BLaER1 treated with 17β-estradiol and CSF1 and Interleukin-3, amounts not matched to agents 10 nM and 100 nM (cell line): ENCODE data around the gene IL20.

ENCODE experiments used
- H3K27ac ChIP-seq, 11 experiments: shearing (Covaris generic); formaldehyde crosslinking; 2 replicates each; pipeline ENCODE4 v1.8.1; 2022
- H3K27me3 ChIP-seq, 11 experiments: shearing (Covaris generic); formaldehyde crosslinking; 2 replicates each; pipeline ENCODE4 v1.8.1; 2022
- H3K36me3 ChIP-seq, 11 experiments: shearing (Covaris generic); formaldehyde crosslinking; 2 replicates each; pipeline ENCODE4 v1.8.1; 2022
- H3K4me1 ChIP-seq, 10 experiments: shearing (Covaris generic); formaldehyde crosslinking; 2 replicates each; pipeline ENCODE4 v1.8.1; 2022
- H3K4me2 ChIP-seq, 11 experiments: shearing (Covaris generic); formaldehyde crosslinking; 2 replicates each; pipeline ENCODE4 v1.8.1; 2022
- H3K4me3 ChIP-seq, 10 experiments: shearing (Covaris generic); formaldehyde crosslinking; 2 replicates each; pipeline ENCODE4 v1.8.1; 2022
- H3K9ac ChIP-seq, 11 experiments: shearing (Covaris generic); formaldehyde crosslinking; 2 replicates each; pipeline ENCODE4 v1.8.1; 2022
- H3K9me3 ChIP-seq, 11 experiments: shearing (Covaris generic); formaldehyde crosslinking; replicated peaks in 1 of 11; 2 replicates each; pipeline ENCODE4 v1.8.1; 2022
- H4K20me1 ChIP-seq, 11 experiments: shearing (Covaris generic); formaldehyde crosslinking; 2 replicates each; pipeline ENCODE4 v1.8.1; 2022
- Cebpa-rat ChIP-seq, 11 experiments: shearing (Covaris generic); IDR thresholded peaks; 2 replicates each; pipeline ENCODE4 v1.8.1; 2022

The IL20 gene

DNA sequence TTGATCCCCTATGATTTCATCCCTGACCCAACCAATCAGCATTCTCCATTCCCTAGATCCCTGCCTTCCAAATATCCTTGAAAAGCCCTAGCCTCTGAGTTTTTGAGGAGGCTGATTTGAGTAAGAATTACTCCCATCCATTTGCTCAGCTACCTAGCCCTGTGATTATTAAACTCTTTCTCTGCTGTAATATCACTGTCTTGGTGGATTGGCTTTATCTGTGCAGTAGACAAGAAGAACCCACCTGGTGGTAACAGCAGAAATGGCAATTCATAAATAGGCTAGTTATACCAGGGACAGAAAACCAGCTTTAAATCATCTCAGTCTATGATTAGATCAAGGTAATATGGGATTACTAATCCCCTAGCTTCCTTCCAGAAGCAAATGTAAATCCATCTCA is 13.0 kb downstream of the IL20 start:
- Histone ChIP-seq H3K9me3 (peaks cover 35 to 60% (median 53%) of the 10 kb centered on the region in 11 experiments), H4K20me1 (no peaks in the 10 kb centered on the region), H3K27me3 (no peaks in the 10 kb centered on the region), H3K9ac (no peak overlapping the region), H3K4me2 (no peak overlapping the region), H3K4me3 (no peak overlapping the region), H3K27ac (no peak overlapping the region), H3K4me1 (no peaks in the 10 kb centered on the region), H3K36me3 (0 out of 22 replicates have a peak, but pooled peaks cover 0 to 3% (median 0%) of the 10 kb centered on the region in 11 experiments)
- no peak for TF ChIP-seq Cebpa-rat (IDR thresholded peaks at IDR 0.05)

DNA sequence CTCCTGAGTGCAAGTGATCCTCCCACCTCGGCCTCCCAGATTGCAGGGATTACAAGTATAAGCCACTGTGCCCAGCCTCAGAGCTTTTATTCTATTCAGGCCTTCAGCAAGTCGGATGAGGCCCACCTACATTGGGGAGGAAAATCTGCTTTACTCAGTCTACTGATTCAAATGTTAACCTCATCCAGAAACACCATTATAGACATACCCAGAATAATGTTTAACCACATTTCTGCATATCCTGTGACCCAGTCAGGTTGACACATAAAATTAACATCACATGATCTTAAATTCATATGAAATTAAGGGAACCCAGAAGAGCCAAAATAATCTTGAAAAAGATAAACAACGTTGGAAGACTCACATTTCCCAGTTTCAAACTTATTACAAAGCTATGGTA is 14.9 kb downstream of the IL20 start:
- Histone ChIP-seq H3K4me2 (no peak overlapping the region), H4K20me1 (no peaks in the 10 kb centered on the region), H3K36me3 (0 out of 22 replicates have a peak, but pooled peaks cover 0 to 3% (median 0%) of the 10 kb centered on the region in 11 experiments), H3K27me3 (no peaks in the 10 kb centered on the region), H3K9me3 (peaks cover 34 to 53% (median 47%) of the 10 kb centered on the region in 11 experiments), H3K4me1 (no peaks in the 10 kb centered on the region), H3K4me3 (no peak overlapping the region), H3K27ac (no peak overlapping the region), H3K9ac (no peak overlapping the region)
- no peak for TF ChIP-seq Cebpa-rat (IDR thresholded peaks at IDR 0.05)

DNA sequence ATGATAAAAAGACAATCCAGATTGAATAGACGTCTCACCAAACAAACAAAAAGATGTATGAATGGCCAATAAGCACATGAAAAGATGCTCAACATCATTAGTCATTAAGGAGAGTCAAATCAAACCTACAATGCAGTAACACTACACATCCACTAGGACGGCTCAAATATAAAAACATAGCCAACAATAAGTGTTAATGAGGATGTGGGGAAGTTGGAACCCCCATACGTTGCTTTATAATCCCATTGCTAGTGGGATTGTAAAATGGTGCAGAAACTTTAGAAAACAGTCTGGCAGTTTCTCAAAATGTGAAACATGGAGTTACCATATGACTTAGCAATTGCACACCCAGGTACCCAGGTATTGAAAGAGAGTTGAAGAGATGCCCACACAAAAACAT is 17.1 kb downstream of the IL20 start:
- H3K4me1 ChIP-seq: no peaks in the 10 kb centered on the region
- H3K9ac ChIP-seq: no peak overlapping the region
- 0 out of 22 replicates have a peak, but pooled peaks cover 0 to 3% (median 0%) of the 10 kb centered on the region in 11 experiments for H3K36me3 ChIP-seq
- no peak overlapping the region for H3K4me3 ChIP-seq
- H3K9me3 ChIP-seq: peaks cover 12 to 30% (median 25%) of the 10 kb centered on the region in 11 experiments
- H3K4me2 ChIP-seq: no peak overlapping the region
- H3K27ac ChIP-seq: no peak overlapping the region
- H3K27me3 ChIP-seq: peaks cover 0 to 8% (median 0%) of the 10 kb centered on the region in 11 experiments; a peak in 3 of 22 replicates
- TF ChIP-seq Cebpa-rat (IDR thresholded peaks at IDR 0.05): no peak
- H4K20me1 ChIP-seq: no peaks in the 10 kb centered on the region

DNA sequence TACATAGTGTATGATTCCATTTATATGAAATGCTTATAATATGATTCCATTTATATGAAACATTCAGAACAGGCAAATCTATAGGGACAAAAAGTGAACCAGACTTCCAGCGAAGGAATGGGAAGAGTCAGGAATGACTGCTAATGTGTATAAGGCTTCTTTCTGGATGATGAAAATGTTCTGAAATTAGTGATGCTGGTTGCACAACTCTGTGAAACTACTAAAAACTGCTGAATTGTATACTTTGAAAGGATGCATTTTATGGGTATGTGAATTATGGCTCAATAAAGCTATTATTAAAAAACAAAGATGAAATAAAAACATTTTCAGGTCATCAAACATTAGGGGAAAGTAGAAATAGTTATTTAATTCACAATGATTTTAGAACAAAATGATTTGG is 17.7 kb downstream of the IL20 start:
- no peak overlapping the region for H3K27ac ChIP-seq
- H3K9ac ChIP-seq: no peak overlapping the region
- H3K9me3 ChIP-seq: peaks cover 6 to 24% (median 19%) of the 10 kb centered on the region in 11 experiments
- TF ChIP-seq Cebpa-rat (IDR thresholded peaks at IDR 0.05): no peak
- H4K20me1 ChIP-seq: no peaks in the 10 kb centered on the region
- H3K27me3 ChIP-seq: peaks cover 0 to 13% (median 0%) of the 10 kb centered on the region in 11 experiments; a peak in 3 of 22 replicates
- no peak overlapping the region for H3K4me2 ChIP-seq
- 0 out of 22 replicates have a peak, but pooled peaks cover 0 to 2% (median 0%) of the 10 kb centered on the region in 11 experiments for H3K36me3 ChIP-seq
- H3K4me1 ChIP-seq: no peaks in the 10 kb centered on the region
- H3K4me3 ChIP-seq: no peak overlapping the region

DNA sequence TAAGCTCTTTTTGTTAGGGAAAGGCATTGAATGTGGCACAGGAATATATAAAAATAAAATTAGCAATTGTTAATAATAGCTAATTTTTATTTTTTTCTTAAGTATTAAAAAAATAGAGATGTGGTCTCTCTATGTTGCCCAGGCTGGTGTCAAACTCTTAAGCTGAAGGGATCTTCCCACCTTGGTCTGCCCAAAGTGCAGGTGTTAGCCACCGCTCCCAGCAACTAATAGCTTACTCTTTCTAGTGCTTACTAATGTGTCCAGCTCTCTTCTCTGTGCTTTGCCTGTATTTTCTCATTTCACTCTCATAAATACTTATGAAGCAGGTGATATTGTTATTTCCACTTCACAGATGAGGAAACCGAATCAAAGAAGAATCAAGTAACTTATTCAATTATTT is 18.5 kb downstream of the IL20 start:
- peaks cover 0 to 13% (median 0%) of the 10 kb centered on the region in 11 experiments; a peak in 3 of 22 replicates for H3K27me3 ChIP-seq
- no peak overlapping the region for H3K4me2 ChIP-seq
- peaks cover 0 to 17% (median 13%) of the 10 kb centered on the region in 11 experiments; a peak in 13 of 22 replicates for H3K9me3 ChIP-seq
- no peaks in the 10 kb centered on the region for H4K20me1 ChIP-seq
- H3K4me3 ChIP-seq: no peak overlapping the region
- no peaks in the 10 kb centered on the region for H3K36me3 ChIP-seq
- no peak overlapping the region for H3K9ac ChIP-seq
- no peaks in the 10 kb centered on the region for H3K4me1 ChIP-seq
- no peak for TF ChIP-seq Cebpa-rat (IDR thresholded peaks at IDR 0.05)
- H3K27ac ChIP-seq: no peak overlapping the region

DNA sequence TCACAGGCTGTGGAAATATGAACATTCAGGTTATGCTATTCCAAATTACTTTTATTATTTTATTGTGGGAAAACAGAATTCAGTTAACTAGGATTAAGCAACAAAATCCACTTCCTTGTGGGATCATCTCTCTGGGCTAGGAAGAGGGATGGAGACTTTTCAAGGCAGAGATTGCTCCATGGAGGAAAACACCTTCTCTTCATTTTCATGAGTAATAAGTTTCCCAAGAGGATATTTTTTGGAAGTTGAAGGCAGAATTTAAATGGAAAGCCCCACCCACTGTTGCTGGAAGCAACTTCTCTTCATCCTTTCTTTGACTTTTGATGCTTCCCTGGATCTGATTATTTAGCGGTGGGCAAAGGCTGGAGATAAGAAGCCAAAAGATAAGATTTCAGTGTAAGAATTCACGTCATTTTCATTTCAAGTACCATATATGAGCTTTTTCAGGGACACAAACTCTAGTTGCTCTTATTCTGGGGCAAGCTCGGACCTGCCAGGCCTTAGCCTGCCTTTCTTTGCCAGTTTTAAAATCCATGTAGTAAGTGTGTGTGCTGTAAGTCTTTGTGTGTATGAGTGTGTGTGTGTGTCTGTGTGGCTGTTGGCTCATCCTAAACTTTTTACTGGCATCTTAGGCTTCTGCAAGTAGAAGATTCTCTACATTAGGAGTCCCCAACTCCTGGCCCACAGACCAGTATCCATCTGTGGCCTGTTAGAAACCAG is 20.1 kb downstream of the IL20 start:
- H3K27ac ChIP-seq: no peak overlapping the region
- H3K9me3 ChIP-seq: peaks cover 0 to 8% (median 3%) of the 10 kb centered on the region in 11 experiments; a peak in 7 of 22 replicates
- H3K36me3 ChIP-seq: no peaks in the 10 kb centered on the region
- H3K9ac ChIP-seq: no peak overlapping the region
- no peak overlapping the region for H3K4me3 ChIP-seq
- H3K4me2 ChIP-seq: no peak overlapping the region
- peaks cover 4 to 8% (median 6%) of the 10 kb centered on the region in 10 experiments for H3K4me1 ChIP-seq
- peaks cover 0 to 13% (median 0%) of the 10 kb centered on the region in 11 experiments; a peak in 3 of 22 replicates for H3K27me3 ChIP-seq
- H4K20me1 ChIP-seq: no peaks in the 10 kb centered on the region
- no peak for TF ChIP-seq Cebpa-rat (IDR thresholded peaks at IDR 0.05)

DNA sequence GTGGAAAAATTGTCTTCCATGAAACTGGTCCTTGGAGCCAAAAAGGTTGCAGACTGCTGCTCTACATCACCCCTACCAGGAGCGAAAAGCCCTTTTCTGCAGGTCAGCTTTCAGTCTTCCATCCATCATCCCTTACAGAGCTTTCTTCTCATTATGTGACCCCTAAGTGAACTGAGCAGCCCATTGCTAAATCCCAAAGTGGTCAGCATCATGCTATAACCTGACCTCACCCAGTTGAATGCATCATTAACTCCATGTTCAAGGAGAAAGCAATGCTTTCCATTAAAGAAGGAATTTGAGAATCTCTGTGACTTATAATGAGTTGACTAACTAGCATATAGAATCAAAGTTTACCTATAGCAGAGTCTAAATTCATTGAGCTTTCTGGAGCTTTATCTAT is 21.4 kb downstream of the IL20 start:
- Histone ChIP-seq H3K9ac (no peak overlapping the region), H3K36me3 (no peaks in the 10 kb centered on the region), H3K9me3 (peaks cover 0 to 21% (median 12%) of the 10 kb centered on the region in 11 experiments; a peak in 13 of 22 replicates), H4K20me1 (no peaks in the 10 kb centered on the region), H3K27me3 (peaks cover 0 to 13% (median 0%) of the 10 kb centered on the region in 11 experiments; a peak in 3 of 22 replicates), H3K27ac (no peak overlapping the region), H3K4me2 (no peak overlapping the region), H3K4me3 (no peak overlapping the region), H3K4me1 (peaks cover 16 to 21% (median 19%) of the 10 kb centered on the region in 10 experiments)
- TF ChIP-seq Cebpa-rat (IDR thresholded peaks at IDR 0.05): no peak

DNA sequence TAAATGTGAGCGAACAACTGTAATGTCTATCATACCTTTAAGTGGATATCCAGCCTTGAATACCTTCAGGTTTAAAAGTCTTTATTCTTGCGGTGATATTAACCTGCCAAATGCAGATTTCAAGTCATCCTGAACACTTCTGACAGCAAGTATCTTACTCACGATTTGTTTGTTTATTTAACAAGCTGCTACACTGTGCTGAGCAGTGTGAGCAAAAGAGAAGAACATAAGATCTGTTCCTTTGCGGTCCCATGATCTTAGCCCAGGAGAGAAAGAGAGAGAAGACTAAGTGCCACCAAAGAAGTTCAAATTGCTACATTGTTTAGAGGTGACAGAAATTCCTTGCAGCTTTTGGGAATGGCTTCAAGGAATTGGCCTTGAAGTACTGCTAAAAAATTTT is 22.3 kb downstream of the IL20 start:
- no peaks in the 10 kb centered on the region for H4K20me1 ChIP-seq
- no peak overlapping the region for H3K4me2 ChIP-seq
- no peaks in the 10 kb centered on the region for H3K36me3 ChIP-seq
- TF ChIP-seq Cebpa-rat (IDR thresholded peaks at IDR 0.05): no peak
- H3K27ac ChIP-seq: no peak overlapping the region
- H3K9ac ChIP-seq: no peak overlapping the region
- peaks cover 16 to 24% (median 19%) of the 10 kb centered on the region in 10 experiments for H3K4me1 ChIP-seq
- H3K4me3 ChIP-seq: no peak overlapping the region
- peaks cover 0 to 13% (median 0%) of the 10 kb centered on the region in 11 experiments; a peak in 3 of 22 replicates for H3K27me3 ChIP-seq
- H3K9me3 ChIP-seq: peaks cover 0 to 22% (median 13%) of the 10 kb centered on the region in 11 experiments; a peak in 13 of 22 replicates
